ENCODE measurements around the gene CLPX. TPM values are rescaled to one million over a fixed set of nuclear protein-coding genes. Genes with fewer than 3 reads are reported as not detected.
A peak's percentile ranks its signal among the peaks of the same experiment; 100 is the strongest.

The CLPX gene
- total and polyA plus RNA-seq, 9 of the 15 experiments (the other 6 are each of a cell fraction or from before 2014, with no cell fraction given) = 11.2 to 83.3 (median 51.3) TPM

DNA sequence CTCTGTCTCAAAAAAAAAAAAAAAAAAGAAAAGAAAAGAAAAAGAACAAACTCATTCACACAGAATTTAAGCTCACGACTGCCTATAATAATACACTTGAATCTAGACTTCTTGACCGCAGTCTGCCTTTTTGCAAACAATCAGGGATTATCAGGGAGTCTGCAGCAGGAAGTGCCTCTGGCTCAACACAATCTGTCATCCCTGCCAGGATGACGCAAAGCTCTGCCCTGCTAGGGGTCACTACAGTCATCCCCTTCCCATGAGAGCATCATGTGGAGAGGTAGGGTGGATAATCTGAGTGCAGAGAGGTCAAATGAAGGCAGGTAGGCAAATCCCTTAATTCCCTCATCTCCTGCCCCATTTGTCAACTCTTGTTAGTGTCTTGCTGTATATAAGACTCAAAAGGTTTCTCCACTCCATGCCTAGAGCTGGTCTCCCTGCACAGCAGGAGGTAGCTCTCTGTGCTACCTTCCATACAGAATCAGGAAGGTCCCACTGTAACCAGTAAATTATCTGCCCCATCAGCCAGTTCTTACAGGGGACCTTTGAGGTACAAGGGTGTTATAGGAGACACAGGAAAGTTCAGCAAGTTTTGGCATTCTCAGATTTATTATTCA is 74.4 kb downstream of the CLPX start (continued):
- TF ChIP-seq GTF2F1 (IDR thresholded peaks at IDR 0.05; ENCODE audit: low read depth, low read length) (no peak), NCOA1 (IDR thresholded peaks at IDR 0.05; ENCODE audit: low read depth) (no peak), NR2C2 (CRISPR knock-in tag; IDR thresholded peaks at IDR 0.05) (no peak), NR2C2 (tag; IDR thresholded peaks at IDR 0.05) (peak; percentile 58; the same call in 1 of the 2 replicates), ETV6 (IDR thresholded peaks at IDR 0.05; ENCODE audit: borderline replicate concordance in 1 of 2, low read depth in 2 of 2, low read length in 1 of 2) (no peak), ETV6 (CRISPR knock-in tag; IDR thresholded peaks at IDR 0.05; ENCODE audit: borderline replicate concordance) (no peak), SMAD4 (CRISPR knock-in tag; conservative IDR thresholded peaks at IDR 0.05) (peak; percentile 44), IRF2 (CRISPR knock-in tag; IDR thresholded peaks at IDR 0.05) (no peak), MYBL2 (IDR thresholded peaks at IDR 0.05; ENCODE audit: low read depth) (no peak), MYBL2 (CRISPR knock-in tag; IDR thresholded peaks at IDR 0.05; ENCODE audit: borderline replicate concordance) (no peak), CREB1 (IDR thresholded peaks at IDR 0.05) (no peak), CREB1 (CRISPR knock-in tag; IDR thresholded peaks at IDR 0.05) (peak; percentile 49; the same call in 1 of the 2 replicates), CTBP1 (IDR thresholded peaks at IDR 0.05; ENCODE audit: borderline replicate concordance) (peak; percentile 50), ZNF696 (CRISPR knock-in tag; conservative IDR thresholded peaks at IDR 0.05) (no peak), GABPB1 (CRISPR knock-in tag; IDR thresholded peaks at IDR 0.05) (0 out of 2 replicates have a peak, but pooled peaks have one; percentile 36), YY1 (IDR thresholded peaks at IDR 0.05; ENCODE audit: borderline replicate concordance in 1 of 3, control insufficient read depth in 1 of 3, extremely low read depth in 1 of 3, insufficient read depth in 3 of 3, insufficient read length in 1 of 3, insufficient replicate concordance in 2 of 3, low read depth in 1 of 3, low read length in 2 of 3) (no peak)
- TF ChIP-seq, protein P1, sequence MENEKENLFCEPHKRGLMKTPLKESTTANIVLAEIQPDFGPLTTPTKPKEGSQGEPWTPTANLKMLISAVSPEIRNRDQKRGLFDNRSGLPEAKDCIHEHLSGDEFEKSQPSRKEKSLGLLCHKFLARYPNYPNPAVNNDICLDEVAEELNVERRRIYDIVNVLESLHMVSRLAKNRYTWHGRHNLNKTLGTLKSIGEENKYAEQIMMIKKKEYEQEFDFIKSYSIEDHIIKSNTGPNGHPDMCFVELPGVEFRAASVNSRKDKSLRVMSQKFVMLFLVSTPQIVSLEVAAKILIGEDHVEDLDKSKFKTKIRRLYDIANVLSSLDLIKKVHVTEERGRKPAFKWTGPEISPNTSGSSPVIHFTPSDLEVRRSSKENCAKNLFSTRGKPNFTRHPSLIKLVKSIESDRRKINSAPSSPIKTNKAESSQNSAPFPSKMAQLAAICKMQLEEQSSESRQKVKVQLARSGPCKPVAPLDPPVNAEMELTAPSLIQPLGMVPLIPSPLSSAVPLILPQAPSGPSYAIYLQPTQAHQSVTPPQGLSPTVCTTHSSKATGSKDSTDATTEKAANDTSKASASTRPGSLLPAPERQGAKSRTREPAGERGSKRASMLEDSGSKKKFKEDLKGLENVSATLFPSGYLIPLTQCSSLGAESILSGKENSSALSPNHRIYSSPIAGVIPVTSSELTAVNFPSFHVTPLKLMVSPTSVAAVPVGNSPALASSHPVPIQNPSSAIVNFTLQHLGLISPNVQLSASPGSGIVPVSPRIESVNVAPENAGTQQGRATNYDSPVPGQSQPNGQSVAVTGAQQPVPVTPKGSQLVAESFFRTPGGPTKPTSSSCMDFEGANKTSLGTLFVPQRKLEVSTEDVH (IDR thresholded peaks at IDR 0.05; ENCODE audit: low read depth, partially characterized antibody) = no peak
- TF ChIP-seq, protein P2, sequence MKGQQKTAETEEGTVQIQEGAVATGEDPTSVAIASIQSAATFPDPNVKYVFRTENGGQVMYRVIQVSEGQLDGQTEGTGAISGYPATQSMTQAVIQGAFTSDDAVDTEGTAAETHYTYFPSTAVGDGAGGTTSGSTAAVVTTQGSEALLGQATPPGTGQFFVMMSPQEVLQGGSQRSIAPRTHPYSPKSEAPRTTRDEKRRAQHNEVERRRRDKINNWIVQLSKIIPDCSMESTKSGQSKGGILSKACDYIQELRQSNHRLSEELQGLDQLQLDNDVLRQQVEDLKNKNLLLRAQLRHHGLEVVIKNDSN (CRISPR knock-in tag; IDR thresholded peaks at IDR 0.05) = no peak
- TF ChIP-seq, protein P3, sequence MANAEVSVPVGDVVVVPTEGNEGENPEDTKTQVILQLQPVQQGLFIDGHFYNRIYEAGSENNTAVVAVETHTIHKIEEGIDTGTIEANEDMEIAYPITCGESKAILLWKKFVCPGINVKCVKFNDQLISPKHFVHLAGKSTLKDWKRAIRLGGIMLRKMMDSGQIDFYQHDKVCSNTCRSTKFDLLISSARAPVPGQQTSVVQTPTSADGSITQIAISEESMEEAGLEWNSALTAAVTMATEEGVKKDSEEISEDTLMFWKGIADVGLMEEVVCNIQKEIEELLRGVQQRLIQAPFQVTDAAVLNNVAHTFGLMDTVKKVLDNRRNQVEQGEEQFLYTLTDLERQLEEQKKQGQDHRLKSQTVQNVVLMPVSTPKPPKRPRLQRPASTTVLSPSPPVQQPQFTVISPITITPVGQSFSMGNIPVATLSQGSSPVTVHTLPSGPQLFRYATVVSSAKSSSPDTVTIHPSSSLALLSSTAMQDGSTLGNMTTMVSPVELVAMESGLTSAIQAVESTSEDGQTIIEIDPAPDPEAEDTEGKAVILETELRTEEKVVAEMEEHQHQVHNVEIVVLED (CRISPR knock-in tag; IDR thresholded peaks at IDR 0.05) = no peak
- TF ChIP-seq, protein P4, sequence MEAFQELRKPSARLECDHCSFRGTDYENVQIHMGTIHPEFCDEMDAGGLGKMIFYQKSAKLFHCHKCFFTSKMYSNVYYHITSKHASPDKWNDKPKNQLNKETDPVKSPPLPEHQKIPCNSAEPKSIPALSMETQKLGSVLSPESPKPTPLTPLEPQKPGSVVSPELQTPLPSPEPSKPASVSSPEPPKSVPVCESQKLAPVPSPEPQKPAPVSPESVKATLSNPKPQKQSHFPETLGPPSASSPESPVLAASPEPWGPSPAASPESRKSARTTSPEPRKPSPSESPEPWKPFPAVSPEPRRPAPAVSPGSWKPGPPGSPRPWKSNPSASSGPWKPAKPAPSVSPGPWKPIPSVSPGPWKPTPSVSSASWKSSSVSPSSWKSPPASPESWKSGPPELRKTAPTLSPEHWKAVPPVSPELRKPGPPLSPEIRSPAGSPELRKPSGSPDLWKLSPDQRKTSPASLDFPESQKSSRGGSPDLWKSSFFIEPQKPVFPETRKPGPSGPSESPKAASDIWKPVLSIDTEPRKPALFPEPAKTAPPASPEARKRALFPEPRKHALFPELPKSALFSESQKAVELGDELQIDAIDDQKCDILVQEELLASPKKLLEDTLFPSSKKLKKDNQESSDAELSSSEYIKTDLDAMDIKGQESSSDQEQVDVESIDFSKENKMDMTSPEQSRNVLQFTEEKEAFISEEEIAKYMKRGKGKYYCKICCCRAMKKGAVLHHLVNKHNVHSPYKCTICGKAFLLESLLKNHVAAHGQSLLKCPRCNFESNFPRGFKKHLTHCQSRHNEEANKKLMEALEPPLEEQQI (IDR thresholded peaks at IDR 0.05) = no peak

Data from K562 (cell line).